SKM-1 (cell line): ENCODE results near the gene RBM44.
"Not testable (repeated sequence)": the region's sequence is repeated elsewhere in the genome, so short reads cannot be mapped to it uniquely, and the experiment has no call there.

Experiments
- DNase-seq: peaks from one replicate; lab custom pipeline; 2025; ENCODE audit not compliant: unreplicated experiment; lab: John Stamatoyannopoulos, UW

RBM44 gene

DNA sequence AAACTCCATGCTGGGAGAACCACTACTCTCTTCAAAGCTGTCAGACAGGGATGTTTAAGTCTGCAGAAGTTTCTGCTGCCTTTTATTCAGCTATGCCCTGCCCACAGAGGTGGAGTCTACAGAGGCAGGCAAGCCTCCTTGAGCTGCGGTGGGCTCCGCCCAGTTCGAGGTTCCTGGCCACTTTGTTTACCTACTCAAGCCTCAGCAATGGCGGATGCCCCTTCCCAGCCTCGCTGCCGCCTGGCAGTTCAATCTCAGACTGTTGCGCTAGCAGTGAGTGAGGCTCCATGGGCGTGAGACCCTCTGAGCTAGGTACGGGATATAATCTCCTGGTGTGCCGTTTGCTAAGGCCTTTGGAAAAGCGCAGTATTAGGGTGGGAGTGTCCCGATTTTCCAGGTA lies 50.4 kb downstream of the RBM44 start:
- not testable (repeated sequence) for DNase-seq

DNA sequence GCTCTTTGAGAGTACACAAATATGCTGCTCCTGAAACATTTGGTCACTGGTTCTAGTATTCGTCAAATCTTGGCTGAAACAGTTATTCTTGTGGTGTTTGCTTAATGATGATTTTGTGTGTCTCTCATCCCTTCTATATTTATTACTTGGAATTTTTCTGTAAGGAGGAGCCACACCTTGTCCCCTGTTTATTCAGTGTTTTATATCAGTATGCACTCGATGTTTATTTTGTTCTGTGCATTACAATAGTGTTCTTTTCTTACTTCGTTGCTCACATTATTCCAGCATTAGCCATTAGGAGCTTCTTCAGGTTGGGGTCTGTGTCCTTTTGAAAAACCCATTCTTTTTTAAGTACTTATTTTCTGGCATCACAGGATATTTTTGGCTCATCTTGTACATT lies 55.7 kb downstream of the RBM44 start:
- no peak for DNase-seq

DNA sequence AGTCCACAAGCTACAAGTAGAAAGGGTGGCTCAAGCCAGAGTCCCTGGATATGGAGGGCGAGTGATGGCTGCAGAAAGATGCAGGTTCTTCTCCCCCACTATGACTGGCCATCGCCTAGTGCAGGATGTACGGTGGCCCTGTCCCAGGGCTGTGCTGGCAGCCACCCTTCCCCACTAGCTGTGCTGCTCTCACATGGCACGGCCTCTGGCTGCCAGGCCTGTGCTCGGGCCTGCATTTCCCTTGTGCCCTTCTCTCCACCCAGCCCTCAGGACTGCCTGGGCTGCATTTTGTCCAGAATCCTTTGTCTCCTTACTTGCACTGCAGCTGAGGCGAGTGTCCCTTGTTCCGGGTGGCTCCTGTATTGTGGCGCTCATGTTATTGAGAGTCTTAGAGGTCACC lies 59.2 kb downstream of the RBM44 start:
- DNase-seq: no peak

DNA sequence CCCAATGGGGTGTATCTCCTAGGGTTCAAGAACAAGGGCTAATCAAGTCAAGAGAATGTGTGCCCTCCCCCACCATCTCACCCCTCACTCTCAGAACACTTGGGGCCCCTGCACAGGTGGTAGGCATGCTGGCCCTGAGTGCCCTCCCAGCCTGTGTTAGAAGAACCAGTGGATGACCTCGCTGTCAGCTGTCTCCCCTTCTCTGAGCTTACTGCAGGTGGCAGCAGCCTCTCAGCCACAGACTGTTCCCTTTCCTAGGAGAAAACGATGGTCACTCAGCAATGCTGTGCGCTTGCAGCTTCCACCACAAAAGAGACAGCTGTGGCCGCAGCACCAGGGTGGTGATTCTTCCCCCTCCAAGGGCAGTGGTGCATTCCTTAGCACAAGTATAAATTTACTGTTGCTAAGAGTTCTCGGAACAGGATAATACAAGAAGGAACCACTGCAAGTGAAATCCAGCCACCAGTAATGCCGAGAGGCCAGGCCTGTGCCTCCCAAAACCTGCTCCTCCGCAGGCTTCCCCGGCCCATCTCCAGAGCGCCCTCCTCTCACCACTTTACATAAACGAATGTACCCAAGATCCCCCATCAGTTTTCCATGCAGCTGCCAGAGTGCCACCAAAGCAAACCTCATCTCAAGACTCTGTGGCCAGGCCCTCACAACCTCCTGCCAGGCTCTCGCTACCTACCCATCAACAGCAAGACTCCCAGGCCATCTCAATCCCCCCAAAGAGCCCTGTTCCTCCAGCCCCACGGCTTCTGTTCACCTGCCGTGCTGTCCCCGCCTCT lies 59.9 kb downstream of the RBM44 start:
- peak; percentile 57 for DNase-seq

DNA sequence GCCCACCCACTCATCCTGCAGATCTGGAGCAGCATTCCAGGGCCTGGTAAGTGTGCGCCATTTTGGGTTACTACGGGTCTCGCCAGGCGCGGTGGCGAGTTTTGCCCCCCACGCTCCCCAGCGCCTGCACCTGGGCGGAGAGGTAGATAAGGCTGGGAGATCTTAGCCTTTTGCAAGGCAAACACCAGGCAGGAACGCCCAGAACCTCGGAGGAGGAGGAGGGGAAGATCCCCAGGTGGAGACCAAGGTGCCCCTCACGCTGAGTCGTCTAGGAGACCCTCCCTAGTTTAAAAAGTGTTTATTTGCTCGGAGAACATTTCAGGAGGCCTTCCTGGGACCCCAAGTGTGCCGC lies 60.5 kb downstream of the RBM44 start:
- no peak for DNase-seq

DNA sequence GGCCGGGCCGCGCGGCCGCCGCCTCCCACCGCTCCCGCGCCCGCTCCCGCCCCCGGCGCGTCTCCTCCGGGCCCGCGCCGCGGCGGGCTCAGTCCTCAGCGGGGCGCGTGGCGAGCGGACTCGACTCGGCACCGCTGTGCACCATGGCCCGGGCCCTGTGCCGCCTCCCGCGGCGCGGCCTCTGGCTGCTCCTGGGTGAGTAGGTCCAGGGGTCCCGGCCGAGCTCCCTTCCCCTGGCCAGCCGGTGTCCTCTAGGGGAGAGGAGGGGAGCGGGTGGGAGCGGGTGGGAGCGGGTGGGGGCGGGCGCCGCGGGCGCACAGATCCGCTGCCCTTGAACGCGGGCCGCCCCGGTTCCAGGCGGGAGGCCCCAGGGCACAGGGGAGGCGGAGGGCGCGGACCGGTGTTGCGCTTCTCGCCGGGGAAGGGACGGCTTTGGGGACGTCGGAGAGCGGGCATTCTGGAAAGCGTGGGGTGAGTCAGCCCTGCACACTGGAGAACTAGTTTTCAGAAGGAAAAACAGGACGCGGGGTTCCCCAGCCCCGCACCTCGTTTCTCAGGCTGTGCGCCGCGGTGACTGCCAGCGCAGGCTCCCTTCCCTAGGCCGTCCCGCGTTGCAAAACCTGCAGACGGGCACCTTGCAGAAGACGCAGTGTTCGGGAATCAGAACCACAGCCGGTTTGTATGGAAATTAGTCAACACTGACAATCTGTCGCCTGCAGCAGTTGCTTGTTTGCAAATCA lies 61.1 kb downstream of the RBM44 start, which contains the start of gene RAMP1:
Gene RAMP1, plus strand, starts transcription at position 91 of the 740 bp plus-strand sequence. Its CDS starts 53 bp downstream, at position 144.
- DNase-seq: no peak

DNA sequence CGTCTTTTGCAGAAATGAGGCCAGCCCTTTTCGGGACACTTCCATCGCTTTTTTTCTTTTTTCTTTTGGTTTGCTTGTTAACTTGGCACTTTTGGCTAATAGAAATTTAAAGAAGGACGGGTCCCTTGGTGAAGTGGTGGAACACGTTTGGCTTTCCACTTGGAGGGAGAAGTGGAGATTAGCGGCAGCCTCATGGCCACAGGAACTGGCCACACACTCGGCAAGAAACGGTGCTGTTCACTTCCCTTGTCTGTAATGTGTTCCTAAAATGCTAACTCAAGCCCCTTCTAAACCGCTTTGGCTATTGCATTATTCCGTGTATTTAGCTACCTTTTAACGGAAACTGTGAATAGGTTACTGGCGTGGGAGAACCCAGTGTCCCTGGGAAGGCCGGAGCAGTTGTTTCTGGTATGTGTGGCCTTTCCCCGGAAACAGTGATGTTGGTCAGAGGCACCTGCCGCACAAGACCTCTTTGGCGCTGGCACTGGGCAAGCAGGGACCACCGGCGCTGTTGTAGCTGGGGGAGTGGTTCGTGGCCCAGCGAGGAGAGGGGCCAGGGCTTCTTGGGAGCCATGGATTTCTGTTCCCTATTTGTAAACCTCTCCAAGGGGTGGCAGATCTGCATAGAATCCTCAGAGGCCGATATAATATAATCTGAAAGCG lies 61.8 kb downstream of the RBM44 start:
- DNase-seq: no peak

DNA sequence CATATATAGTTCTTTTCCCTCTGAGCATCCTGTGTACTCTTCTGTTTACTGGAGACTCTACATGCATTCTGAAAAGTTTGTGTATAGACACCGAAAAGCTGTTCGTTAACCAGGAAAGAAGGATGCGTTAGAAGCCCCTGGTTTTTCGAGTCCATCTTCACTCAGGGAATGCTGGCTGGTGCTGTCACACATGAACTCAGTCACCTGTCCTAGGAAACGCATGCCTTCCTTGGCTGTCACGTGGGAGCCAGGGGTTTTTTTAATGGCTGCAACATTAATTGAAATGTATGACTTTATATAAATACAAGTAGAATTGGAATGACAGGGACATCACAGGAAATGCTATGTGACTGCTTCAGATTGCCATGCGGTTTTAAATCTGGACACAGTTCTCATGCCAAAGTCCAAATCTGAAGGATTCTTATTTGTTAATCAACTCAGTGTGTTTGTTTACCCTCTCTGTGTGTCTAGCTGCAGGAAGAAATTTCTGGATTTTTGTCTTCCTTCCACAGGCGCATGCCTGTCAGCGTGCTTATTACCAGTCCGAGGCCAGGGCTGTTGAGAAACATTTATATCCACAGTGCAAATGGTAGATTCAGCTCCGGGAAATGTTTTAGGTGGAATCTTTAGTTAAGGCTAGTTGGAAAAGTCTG lies 63.4 kb downstream of the RBM44 start:
- no peak for DNase-seq

DNA sequence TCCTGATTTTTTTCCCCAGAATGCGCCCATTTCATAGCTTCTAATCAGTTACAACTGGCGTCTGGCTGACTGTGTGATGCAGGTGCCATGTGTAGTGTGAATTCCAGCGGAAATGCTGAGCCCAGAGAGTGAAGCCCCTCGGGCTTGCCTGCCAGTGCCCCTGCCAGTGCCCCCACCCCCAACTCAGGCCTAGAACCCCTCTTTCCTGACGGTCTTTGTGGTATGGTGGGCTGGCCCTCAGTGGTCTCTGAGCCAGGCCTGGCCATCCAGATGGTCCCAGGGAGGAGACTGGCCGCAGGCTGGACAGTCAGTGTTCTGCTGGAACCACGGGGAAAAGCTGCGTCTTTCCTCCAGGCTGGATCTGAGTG lies 63.9 kb downstream of the RBM44 start:
- DNase-seq: no peak

DNA sequence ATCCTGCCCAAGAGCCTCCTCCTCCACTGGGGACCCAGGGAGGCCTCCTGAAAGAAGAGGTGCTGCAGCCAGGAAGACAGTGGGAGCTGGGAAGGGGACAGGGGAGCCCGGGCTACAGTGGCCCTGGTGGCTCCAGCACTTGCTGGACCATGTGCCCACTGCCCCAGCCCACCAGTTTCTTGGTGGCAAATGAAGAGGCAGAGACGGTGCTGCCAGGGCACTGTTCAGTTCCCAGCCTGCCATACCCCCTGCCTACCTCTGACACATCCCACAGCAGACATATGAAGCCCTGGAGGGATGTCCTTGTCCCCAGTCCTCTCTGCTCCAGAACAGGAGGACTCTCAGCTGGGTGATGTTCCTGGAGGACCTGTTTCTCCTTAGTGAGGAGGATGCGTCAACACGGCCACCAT lies 64.5 kb downstream of the RBM44 start:
- no peak for DNase-seq

DNA sequence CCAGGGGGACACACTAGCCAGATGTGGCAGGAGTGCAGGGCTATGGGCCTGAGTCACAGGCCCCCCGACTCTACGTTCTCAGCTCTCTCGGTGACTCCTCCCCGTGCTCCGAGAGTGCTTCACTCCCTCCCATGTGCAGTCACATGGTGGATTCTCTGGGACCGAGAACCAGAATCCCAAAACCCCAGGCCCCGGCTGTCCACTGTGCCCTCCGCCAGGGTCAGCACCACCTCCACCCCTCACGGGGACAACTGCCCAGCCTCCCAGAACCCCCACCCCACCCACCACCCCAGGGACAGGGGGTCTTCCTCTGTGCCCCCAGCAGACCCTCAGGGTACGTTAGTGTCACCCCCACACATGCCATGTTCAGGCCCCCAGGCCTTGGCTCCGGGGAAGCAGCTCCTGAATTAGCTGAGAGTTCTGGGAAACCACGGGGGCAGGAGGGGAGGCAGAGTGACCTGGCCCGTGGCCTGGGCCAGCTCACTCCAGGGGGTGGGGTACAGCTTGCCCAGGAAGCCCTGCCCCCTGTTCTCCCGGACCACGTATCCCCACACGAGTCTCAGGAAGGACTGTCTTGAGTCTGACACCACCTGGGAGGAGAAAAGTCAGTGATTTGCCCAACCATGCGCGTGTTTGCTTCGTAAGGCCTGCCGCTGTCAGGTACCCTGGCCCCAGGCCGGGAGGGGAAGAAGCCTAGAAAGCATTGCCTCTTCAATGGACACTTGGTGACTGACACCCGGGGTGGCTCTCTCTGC lies 65.3 kb downstream of the RBM44 start:
- no peak for DNase-seq

DNA sequence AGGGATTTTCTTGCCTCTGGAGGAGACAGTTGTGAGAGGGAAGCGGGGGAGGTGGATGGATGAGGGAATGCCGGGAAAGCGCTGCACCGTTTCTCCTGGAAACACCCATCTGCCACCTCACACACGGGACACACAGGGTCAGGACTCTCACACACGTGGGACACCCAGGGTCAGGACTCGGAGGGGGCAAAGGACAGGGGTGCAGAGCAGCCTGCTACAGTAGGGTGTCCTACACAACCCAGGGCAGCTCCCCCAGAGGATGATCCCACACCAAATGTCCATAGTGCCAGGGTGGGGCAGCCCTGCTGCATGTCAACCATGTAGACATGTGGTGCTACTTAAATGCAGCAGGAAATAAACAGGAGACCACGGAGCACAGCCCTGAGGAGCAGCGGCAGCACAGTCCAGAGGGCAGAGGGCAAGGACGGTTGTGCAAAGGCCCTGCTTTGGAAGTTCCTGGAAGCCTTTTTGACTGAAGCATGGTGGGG lies 65.9 kb downstream of the RBM44 start:
- no peak for DNase-seq

DNA sequence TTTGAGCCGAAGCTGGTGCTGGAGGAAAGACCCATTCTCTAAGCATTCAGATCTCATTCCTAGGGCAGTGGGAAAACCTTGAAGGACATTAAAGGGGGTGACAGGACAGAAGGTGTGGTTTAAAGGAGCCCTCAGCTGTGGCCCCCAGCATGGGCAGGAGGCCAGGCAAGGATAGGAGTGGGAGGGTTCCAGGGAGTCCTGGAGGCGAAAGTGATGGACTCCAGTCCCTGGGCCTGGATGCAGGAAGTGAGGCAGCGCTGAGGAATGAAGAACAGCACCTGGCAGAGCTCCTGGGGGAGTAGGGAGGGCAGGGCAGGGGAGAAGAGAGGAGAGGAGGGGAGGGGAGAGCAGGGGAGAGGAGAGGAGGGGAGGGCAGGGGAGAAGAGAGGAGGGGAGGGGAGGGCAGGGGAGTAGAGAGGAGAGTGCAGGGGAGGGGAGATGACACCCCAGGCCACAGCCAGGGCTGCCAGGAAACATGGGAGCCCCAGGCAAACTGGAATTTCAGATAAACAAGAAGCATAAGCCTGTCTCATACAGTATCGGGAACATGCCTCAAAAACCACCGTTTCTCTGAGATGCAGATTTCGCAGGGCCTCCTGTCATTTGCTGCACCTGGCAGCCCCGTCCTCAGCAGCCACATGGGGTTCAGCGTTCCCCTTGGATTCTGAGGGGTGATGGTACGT lies 66.5 kb downstream of the RBM44 start:
- no peak for DNase-seq

DNA sequence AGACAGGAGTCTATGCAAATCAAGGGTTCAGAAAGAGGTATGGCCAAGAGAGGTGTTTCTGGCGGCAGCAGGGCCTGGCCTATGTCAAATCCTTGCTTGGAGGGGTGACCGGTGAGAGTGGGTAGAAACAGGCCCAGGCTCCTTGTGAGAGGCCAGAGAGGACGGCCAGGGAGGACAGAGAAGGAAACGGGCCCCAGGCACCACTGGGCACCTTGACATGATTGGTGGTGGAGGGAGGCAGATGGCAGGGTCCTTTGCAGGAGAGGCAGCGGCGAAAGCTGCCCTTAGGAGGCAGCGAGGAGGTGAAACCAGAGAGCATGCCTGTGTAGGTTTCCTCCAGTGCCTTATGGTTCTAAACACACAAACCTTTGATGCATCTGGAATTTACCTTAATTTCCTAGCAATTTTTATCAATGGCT lies 67.1 kb downstream of the RBM44 start:
- DNase-seq: no peak

DNA sequence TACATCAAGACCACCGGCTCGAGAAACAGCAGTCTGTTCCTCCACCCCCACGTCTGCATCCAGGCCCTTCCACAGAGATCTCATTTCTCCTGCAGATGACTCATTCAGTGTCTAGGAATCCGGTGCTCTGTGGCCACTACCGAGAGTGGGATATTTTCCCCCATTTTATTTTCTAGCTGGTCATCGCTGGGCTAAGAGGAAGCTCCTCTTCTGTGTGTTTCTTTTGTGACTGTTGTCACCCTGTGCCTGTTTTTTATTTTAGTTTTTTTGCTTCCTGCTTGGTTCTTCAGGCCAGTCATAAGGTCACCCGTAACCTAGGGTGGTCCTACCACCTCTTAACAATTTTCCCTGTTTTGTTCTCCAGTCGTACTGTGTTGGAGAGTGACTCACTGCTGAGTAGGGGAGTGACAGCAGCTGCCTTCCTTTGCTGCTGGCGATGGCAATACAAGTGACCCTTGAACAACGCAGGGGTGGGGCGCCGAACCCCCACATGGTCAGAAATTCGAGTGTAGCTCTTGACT lies 67.6 kb downstream of the RBM44 start:
- DNase-seq: no peak

DNA sequence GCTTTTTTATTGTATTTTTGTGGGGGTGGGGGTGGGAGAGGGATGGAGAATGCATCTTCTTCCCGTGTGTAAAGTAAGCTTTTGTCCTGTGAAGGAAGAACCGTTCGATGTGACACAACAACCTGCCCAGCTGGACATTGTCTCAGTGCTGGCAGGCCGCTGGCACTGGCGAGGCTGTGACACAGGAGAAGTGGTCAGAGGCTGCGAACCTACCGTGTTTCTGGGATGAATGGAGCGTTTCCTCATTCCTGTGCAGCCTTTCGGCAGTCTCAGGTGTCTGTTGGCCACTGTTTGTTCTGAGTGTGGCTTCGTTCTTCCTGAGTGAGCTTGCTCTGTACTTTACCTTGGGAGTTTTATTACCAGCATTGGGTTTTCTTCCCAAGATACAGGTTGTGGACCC lies 68.9 kb downstream of the RBM44 start:
- DNase-seq: no peak

DNA sequence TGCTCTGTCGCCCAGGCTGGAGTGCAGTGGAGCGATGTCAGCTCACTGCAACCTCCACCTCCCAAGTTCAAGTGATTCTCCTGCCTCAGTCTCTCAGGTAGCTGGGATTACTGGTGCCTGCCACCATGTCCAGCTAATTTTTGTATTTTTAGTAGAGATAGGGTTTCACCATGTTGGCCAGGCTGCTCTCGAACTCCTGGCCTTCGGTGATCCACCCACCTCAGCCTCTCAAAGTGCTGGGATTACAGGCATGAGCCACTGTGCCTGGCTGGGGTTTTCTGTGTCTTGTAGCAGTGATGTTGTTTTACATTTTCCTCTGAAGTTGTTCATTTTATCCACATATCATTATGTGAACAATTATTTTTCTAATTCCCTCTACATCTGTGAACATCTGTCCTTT lies 69.5 kb downstream of the RBM44 start:
- DNase-seq: not testable (repeated sequence)

DNA sequence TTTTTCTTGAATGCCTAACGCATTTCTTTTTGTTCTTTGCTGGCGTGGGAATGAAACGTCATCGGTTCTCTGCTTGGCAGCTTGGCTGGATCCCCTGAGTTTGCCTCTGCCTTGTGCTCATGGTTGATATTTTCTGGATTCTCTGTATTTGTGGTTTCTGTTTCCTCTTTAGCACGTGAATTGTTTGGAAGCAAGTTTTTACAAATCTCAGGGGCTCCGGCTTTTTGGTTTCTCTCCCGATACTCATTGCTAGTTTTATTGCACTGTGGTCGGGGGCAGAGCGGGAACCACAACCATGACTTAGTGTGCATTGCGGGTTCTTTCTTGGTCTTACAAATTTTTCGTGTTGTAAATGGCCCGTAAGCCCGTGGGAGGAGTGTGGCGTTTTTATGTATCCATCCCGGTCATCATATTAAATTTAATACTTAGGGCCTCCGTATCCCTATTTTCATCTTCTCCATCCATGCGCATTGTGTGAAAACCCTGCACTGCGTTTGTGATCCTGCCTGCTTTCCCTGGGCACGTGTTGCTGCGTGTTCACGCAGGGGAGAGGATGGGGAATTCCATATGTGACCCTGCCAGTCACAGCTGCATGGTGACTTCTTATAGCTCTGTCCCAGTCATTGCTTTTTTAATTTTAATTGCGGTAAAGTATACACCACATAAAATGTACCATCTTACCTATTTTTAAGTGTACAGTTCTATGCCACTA lies 70.2 kb downstream of the RBM44 start:
- DNase-seq: no peak
